GM23338 (cell line): Measurements from ENCODE around the gene TMEM151B. TPM values are rescaled to one million over a fixed set of nuclear protein-coding genes. Genes with fewer than 3 reads are reported as not detected.

Experiments
- ATAC-seq: fragments of 200-7000 bp; cut with Tn5 transposase; 3 replicates; pipeline ENCODE4 v1.9.1; 2020
- DNase-seq: peaks from one replicate; pipeline ENCODE4 v3.0.0-alpha.2; 2015; ENCODE audit warnings: low spot score
- H2AFZ ChIP-seq: fragments of 200-600 bp; sonication (generic); 2 replicates; pipeline ENCODE4 v1.8.0; 2016; ENCODE audit warnings: antibody characterized with exemption, mild to moderate bottlenecking, moderate library complexity
- H3F3A ChIP-seq: fragments of 200-600 bp; sonication (generic); replicated peaks from 2 replicates; pipeline ENCODE4 v1.8.0; 2017; ENCODE audit warnings: antibody characterized with exemption, mixed run types, low read depth
- H3K27ac ChIP-seq: fragments of 200-600 bp; sonication (generic); 2 replicates; pipeline ENCODE4 v1.6.1; 2016; ENCODE audit warnings: low read depth
- H3K27me3 ChIP-seq: fragments of 200-600 bp; sonication (generic); 2 replicates; pipeline ENCODE4 v1.8.0; 2016; ENCODE audit warnings: mild to moderate bottlenecking, mixed run types, moderate library complexity; ENCODE audit not compliant: insufficient read depth
- H3K36me3 ChIP-seq: fragments of 200-600 bp; sonication (generic); 2 replicates; pipeline ENCODE4 v1.8.0; 2016; ENCODE audit warnings: mild to moderate bottlenecking; ENCODE audit not compliant: insufficient read depth
- H3K4me1 ChIP-seq: fragments of 200-600 bp; sonication (generic); 2 replicates; pipeline ENCODE4 v1.8.0; 2016; ENCODE audit warnings: mild to moderate bottlenecking, moderate library complexity; ENCODE audit not compliant: insufficient read depth
- H3K4me2 ChIP-seq: fragments of 200-600 bp; sonication (generic); 2 replicates; pipeline ENCODE4 v1.7.1; 2017; ENCODE audit warnings: mixed run types
- H3K4me3 ChIP-seq: fragments of 200-600 bp; sonication (generic); 2 replicates; pipeline ENCODE4 v1.6.1; 2016; ENCODE audit warnings: mixed run types
- H3K79me2 ChIP-seq: fragments of 200-600 bp; sonication (generic); replicated peaks from 2 replicates; pipeline ENCODE4 v1.8.0; 2017; ENCODE audit warnings: mild to moderate bottlenecking; ENCODE audit not compliant: insufficient read depth
- H3K9me2 ChIP-seq: fragments of 200-600 bp; sonication (generic); 2 replicates; pipeline ENCODE4 v1.8.0; 2017; ENCODE audit not compliant: insufficient read depth
- H4K20me1 ChIP-seq: fragments of 200-600 bp; sonication (generic); replicated peaks from 2 replicates; pipeline ENCODE4 v1.8.0; 2017; ENCODE audit warnings: mild to moderate bottlenecking; ENCODE audit not compliant: insufficient read depth
- H3K27ac Mint-ChIP-seq: 2 replicates; pipeline ENCODE4 v1.8.0; 2020; ENCODE audit warnings: inconsistent platforms, mild to moderate bottlenecking, moderate library complexity, mixed read lengths
- H3K27me3 Mint-ChIP-seq: 3 replicates; pipeline ENCODE4 v1.8.0; 2022; ENCODE audit warnings: low read depth, mild to moderate bottlenecking, moderate library complexity, mixed read lengths, inconsistent platforms; ENCODE audit not compliant: insufficient read depth, poor library complexity
- H3K36me3 Mint-ChIP-seq: 3 replicates; pipeline ENCODE4 v1.8.0; 2021; ENCODE audit warnings: low read depth, mild to moderate bottlenecking, inconsistent platforms, moderate library complexity, mixed read lengths
- H3K4me1 Mint-ChIP-seq: 3 replicates; pipeline ENCODE4 v1.8.0; 2020; ENCODE audit warnings: mild to moderate bottlenecking, inconsistent platforms, mixed read lengths
- H3K4me3 Mint-ChIP-seq: 3 replicates; pipeline ENCODE4 v1.8.0; 2021; ENCODE audit warnings: moderate library complexity, mild to moderate bottlenecking, inconsistent platforms, mixed read lengths
- H3K9me3 Mint-ChIP-seq: 3 replicates; pipeline ENCODE4 v1.8.0; 2020; ENCODE audit warnings: moderate library complexity, mild to moderate bottlenecking, inconsistent platforms, mixed read lengths
- CREB1 ChIP-seq: fragments of 250-450 bp; sonication (Bioruptor Pico); IDR thresholded peaks from 2 replicates; pipeline ENCODE4 v1.5.0; 2020; ENCODE audit warnings: low read depth, mild to moderate bottlenecking, moderate library complexity
- EZH2 ChIP-seq: fragments of 200-600 bp; sonication (generic); IDR thresholded peaks from one replicate; pipeline ENCODE4 v1.8.0; 2017; ENCODE audit warnings: antibody characterized with exemption, mild to moderate bottlenecking, low read depth; ENCODE audit not compliant: unreplicated experiment
- EZH2phosphoT487 ChIP-seq: fragments of 200-600 bp; sonication (generic); IDR thresholded peaks from one replicate; pipeline ENCODE4 v1.8.1; 2018; ENCODE audit warnings: antibody characterized with exemption; ENCODE audit not compliant: unreplicated experiment
- JUNB ChIP-seq: IDR thresholded peaks from one replicate; pipeline ENCODE4 v1.6.1; 2016; ENCODE audit warnings: antibody characterized with exemption; ENCODE audit not compliant: unreplicated experiment
- NANOG ChIP-seq: IDR thresholded peaks from 2 replicates; pipeline ENCODE4 v1.6.1; 2016; ENCODE audit warnings: antibody characterized with exemption, borderline replicate concordance
- POLR2AphosphoS5 ChIP-seq: IDR thresholded peaks from 2 replicates; pipeline ENCODE4 v1.6.1; 2016; ENCODE audit warnings: antibody characterized with exemption, low read depth
- STAT1 ChIP-seq: IDR thresholded peaks from one replicate; pipeline ENCODE4 v1.6.1; 2016; ENCODE audit warnings: antibody characterized with exemption; ENCODE audit not compliant: unreplicated experiment
- ZNF114 ChIP-seq: fragments of 250-450 bp; sonication (Bioruptor Pico); IDR thresholded peaks from 2 replicates; pipeline ENCODE4 v1.5.0; 2020; ENCODE audit warnings: mild to moderate bottlenecking, moderate library complexity
- ZNF331 ChIP-seq: fragments of 250-450 bp; sonication (Bioruptor Pico); IDR thresholded peaks from 2 replicates; pipeline ENCODE4 v1.5.0; 2020; ENCODE audit warnings: low read depth, mild to moderate bottlenecking, moderate library complexity
- polyA plus RNA-seq: library from polyadenylated mRNA; unstranded; fragments of >200 nt; fragmentation: Nextera tagmentation; extraction: Ambion mirVana; gene quantifications from 2 replicates; pipeline ENCODE4 v1.2.1, GENCODE V29; 2016
- total RNA-seq: library from RNA; depleted of rRNA; stranded (reverse); fragments of >200 nt; shearing (Covaris generic); gene quantifications from 2 replicates; pipeline ENCODE4 v1.2.3, GENCODE V29; 2014
- TF ChIP-seq, protein P1 (sequence below): fragments of 250-450 bp; sonication (Bioruptor Pico); IDR thresholded peaks from 2 replicates; pipeline ENCODE4 v1.5.0; 2020; ENCODE audit warnings: mild to moderate bottlenecking, moderate library complexity
- TF ChIP-seq, protein P2 (sequence below): IDR thresholded peaks from one replicate; pipeline ENCODE4 v1.6.1; 2018; ENCODE audit warnings: antibody characterized with exemption; ENCODE audit not compliant: unreplicated experiment
- TF ChIP-seq, protein P3 (sequence below), 2 experiments: fragments of 200-600 bp in 1 of 2; sonication (generic) in 1 of 2; conservative IDR thresholded peaks; 2 replicates each; pipeline versions ENCODE4 v1.5.1 to v1.6.1; 2016 to 2017; ENCODE audit warnings: antibody characterized with exemption in 2 of 2, low read depth in 2 of 2, mild to moderate bottlenecking in 2 of 2, moderate library complexity in 1 of 2
- TF ChIP-seq, protein P4 (sequence below): IDR thresholded peaks from 2 replicates; pipeline ENCODE4 v1.6.1; 2016; ENCODE audit warnings: antibody characterized with exemption

The TMEM151B gene
- total and polyA plus RNA-seq, 2 experiments from 2014 or later: 0.91 to 14.6 TPM

DNA sequence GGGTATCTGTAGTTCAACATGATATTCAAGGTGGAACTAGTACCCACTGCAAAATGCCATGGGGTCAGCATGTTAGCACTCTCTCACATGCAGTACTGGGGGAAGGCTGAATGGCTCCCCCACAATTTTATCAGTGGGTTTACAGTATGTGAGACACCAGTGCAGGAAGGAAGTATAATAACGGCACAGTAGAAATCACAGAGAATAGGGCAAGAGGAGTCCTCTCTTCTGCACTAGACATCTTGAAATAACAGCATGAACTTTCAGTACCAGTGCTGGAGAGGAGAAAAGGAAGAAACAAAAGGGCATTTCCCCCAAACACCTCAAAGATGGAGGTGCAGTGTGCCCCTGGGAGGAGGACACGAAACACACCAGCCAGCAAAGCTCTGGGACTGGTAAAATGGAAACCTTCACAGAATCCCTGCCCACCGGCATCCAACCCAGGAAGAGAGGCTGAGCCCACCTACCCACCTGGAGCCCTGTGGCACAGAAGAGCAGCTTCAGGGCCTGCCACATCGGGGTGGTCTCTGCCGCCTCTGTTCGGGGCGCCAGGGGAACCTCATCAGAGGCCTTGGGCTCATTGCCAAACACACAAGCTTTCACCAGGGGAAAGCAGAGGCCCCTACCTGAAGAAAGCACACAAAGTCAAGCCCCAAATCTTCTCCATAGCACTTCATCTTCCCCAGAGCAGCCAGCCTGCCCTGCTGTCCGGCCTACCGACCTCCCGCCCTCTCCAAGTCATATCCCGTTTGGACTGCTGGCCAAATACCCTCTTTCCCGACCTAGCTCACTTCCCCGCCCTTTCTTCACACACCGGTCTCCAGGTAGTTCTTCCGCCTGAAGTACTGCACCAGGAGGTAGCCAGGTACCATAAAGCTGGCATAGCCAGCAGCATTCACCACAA lies 14.1 kb upstream of the TMEM151B start:
- DNase-seq (peak; percentile 53), ATAC-seq (peak; percentile 2)
- Histone ChIP-seq H3F3A (peaks cover 54% of the 10 kb centered on the region), H2AFZ (no peak overlapping the region), H3K4me1 (peaks cover 3% of the 10 kb centered on the region; the same call in 1 of the 2 replicates), H3K9me2 (no peaks in the 10 kb centered on the region), H3K27ac (peak overlapping the region; percentile 97), H3K36me3 (peaks cover 33% of the 10 kb centered on the region), H3K4me2 (peak overlapping the region; percentile 97), H4K20me1 (peaks cover 23% of the 10 kb centered on the region), H3K79me2 (peaks cover 22% of the 10 kb centered on the region), H3K4me3 (peak overlapping the region; percentile 94), H3K27me3 (no peaks in the 10 kb centered on the region)
- Mint-ChIP-seq H3K27me3 (peaks cover 51% of the 10 kb centered on the region), H3K9me3 (peaks cover 7% of the 10 kb centered on the region), H3K27ac (peak overlapping the region; percentile 97), H3K4me3 (peak overlapping the region; percentile 96), H3K4me1 (peaks cover 49% of the 10 kb centered on the region), H3K36me3 (peaks cover 71% of the 10 kb centered on the region)
- TF ChIP-seq POLR2AphosphoS5: no peak
- TF ChIP-seq ZNF114 (CRISPR knock-in tag): no peak
- no peak for TF ChIP-seq ZNF331
- no peak for TF ChIP-seq EZH2
- TF ChIP-seq, protein P1, sequence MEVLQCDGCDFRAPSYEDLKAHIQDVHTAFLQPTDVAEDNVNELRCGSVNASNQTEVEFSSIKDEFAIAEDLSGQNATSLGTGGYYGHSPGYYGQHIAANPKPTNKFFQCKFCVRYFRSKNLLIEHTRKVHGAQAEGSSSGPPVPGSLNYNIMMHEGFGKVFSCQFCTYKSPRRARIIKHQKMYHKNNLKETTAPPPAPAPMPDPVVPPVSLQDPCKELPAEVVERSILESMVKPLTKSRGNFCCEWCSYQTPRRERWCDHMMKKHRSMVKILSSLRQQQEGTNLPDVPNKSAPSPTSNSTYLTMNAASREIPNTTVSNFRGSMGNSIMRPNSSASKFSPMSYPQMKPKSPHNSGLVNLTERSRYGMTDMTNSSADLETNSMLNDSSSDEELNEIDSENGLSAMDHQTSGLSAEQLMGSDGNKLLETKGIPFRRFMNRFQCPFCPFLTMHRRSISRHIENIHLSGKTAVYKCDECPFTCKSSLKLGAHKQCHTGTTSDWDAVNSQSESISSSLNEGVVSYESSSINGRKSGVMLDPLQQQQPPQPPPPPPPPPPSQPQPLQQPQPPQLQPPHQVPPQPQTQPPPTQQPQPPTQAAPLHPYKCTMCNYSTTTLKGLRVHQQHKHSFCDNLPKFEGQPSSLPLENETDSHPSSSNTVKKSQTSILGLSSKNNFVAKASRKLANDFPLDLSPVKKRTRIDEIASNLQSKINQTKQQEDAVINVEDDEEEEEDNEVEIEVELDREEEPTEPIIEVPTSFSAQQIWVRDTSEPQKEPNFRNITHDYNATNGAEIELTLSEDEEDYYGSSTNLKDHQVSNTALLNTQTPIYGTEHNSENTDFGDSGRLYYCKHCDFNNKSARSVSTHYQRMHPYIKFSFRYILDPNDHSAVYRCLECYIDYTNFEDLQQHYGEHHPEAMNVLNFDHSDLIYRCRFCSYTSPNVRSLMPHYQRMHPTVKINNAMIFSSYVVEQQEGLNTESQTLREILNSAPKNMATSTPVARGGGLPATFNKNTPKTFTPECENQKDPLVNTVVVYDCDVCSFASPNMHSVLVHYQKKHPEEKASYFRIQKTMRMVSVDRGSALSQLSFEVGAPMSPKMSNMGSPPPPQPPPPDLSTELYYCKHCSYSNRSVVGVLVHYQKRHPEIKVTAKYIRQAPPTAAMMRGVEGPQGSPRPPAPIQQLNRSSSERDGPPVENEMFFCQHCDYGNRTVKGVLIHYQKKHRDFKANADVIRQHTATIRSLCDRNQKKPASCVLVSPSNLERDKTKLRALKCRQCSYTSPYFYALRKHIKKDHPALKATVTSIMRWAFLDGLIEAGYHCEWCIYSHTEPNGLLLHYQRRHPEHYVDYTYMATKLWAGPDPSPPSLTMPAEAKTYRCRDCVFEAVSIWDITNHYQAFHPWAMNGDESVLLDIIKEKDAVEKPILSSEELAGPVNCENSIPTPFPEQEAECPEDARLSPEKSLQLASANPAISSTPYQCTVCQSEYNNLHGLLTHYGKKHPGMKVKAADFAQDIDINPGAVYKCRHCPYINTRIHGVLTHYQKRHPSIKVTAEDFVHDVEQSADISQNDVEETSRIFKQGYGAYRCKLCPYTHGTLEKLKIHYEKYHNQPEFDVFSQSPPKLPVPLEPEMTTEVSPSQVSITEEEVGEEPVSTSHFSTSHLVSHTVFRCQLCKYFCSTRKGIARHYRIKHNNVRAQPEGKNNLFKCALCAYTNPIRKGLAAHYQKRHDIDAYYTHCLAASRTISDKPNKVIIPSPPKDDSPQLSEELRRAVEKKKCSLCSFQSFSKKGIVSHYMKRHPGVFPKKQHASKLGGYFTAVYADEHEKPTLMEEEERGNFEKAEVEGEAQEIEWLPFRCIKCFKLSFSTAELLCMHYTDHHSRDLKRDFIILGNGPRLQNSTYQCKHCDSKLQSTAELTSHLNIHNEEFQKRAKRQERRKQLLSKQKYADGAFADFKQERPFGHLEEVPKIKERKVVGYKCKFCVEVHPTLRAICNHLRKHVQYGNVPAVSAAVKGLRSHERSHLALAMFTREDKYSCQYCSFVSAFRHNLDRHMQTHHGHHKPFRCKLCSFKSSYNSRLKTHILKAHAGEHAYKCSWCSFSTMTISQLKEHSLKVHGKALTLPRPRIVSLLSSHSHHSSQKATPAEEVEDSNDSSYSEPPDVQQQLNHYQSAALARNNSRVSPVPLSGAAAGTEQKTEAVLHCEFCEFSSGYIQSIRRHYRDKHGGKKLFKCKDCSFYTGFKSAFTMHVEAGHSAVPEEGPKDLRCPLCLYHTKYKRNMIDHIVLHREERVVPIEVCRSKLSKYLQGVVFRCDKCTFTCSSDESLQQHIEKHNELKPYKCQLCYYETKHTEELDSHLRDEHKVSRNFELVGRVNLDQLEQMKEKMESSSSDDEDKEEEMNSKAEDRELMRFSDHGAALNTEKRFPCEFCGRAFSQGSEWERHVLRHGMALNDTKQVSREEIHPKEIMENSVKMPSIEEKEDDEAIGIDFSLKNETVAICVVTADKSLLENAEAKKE: no peak
- no peak for TF ChIP-seq JUNB
- TF ChIP-seq EZH2phosphoT487: no peak
- TF ChIP-seq, protein P2, sequence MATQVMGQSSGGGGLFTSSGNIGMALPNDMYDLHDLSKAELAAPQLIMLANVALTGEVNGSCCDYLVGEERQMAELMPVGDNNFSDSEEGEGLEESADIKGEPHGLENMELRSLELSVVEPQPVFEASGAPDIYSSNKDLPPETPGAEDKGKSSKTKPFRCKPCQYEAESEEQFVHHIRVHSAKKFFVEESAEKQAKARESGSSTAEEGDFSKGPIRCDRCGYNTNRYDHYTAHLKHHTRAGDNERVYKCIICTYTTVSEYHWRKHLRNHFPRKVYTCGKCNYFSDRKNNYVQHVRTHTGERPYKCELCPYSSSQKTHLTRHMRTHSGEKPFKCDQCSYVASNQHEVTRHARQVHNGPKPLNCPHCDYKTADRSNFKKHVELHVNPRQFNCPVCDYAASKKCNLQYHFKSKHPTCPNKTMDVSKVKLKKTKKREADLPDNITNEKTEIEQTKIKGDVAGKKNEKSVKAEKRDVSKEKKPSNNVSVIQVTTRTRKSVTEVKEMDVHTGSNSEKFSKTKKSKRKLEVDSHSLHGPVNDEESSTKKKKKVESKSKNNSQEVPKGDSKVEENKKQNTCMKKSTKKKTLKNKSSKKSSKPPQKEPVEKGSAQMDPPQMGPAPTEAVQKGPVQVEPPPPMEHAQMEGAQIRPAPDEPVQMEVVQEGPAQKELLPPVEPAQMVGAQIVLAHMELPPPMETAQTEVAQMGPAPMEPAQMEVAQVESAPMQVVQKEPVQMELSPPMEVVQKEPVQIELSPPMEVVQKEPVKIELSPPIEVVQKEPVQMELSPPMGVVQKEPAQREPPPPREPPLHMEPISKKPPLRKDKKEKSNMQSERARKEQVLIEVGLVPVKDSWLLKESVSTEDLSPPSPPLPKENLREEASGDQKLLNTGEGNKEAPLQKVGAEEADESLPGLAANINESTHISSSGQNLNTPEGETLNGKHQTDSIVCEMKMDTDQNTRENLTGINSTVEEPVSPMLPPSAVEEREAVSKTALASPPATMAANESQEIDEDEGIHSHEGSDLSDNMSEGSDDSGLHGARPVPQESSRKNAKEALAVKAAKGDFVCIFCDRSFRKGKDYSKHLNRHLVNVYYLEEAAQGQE: no peak
- TF ChIP-seq NANOG: no peak
- TF ChIP-seq STAT1: no peak
- no peak for TF ChIP-seq CREB1 (CRISPR knock-in tag)
- TF ChIP-seq, protein P3, sequence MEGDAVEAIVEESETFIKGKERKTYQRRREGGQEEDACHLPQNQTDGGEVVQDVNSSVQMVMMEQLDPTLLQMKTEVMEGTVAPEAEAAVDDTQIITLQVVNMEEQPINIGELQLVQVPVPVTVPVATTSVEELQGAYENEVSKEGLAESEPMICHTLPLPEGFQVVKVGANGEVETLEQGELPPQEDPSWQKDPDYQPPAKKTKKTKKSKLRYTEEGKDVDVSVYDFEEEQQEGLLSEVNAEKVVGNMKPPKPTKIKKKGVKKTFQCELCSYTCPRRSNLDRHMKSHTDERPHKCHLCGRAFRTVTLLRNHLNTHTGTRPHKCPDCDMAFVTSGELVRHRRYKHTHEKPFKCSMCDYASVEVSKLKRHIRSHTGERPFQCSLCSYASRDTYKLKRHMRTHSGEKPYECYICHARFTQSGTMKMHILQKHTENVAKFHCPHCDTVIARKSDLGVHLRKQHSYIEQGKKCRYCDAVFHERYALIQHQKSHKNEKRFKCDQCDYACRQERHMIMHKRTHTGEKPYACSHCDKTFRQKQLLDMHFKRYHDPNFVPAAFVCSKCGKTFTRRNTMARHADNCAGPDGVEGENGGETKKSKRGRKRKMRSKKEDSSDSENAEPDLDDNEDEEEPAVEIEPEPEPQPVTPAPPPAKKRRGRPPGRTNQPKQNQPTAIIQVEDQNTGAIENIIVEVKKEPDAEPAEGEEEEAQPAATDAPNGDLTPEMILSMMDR (conservative IDR thresholded peaks at IDR 0.05; ENCODE audit: low read depth in 2 of 2): no peak
- TF ChIP-seq, protein P4, sequence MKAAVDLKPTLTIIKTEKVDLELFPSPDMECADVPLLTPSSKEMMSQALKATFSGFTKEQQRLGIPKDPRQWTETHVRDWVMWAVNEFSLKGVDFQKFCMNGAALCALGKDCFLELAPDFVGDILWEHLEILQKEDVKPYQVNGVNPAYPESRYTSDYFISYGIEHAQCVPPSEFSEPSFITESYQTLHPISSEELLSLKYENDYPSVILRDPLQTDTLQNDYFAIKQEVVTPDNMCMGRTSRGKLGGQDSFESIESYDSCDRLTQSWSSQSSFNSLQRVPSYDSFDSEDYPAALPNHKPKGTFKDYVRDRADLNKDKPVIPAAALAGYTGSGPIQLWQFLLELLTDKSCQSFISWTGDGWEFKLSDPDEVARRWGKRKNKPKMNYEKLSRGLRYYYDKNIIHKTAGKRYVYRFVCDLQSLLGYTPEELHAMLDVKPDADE: no peak
